ENCODE results near the gene TPSAB1. TPM values are rescaled to one million over a fixed set of nuclear protein-coding genes. Genes with fewer than 3 reads are reported as not detected.
"Not testable (repeated sequence)": the region's sequence is repeated elsewhere in the genome, so short reads cannot be mapped to it uniquely, and the experiment has no call there.

TPSAB1 gene
- total RNA-seq, 2 experiments from 2014 or later, result not detected

DNA sequence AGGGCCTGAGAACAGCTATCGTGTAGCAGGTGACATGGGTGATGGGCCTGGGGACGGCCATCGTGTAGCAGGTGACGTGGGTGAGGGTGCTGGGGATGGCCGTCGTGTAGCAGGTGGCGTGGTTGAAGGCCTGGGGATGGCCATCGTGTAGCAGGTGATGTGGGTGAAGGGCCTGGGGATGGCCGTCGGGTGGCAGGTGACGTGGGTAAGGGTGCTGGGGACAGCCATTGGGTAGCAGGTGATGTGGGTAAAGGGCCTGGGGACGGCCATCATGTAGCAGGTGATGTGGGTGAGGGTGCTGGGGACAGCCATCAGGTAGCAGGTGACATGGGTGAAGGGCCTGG, 30.8 kb downstream of the TPSAB1 start:
- TF ChIP-seq, protein P1, sequence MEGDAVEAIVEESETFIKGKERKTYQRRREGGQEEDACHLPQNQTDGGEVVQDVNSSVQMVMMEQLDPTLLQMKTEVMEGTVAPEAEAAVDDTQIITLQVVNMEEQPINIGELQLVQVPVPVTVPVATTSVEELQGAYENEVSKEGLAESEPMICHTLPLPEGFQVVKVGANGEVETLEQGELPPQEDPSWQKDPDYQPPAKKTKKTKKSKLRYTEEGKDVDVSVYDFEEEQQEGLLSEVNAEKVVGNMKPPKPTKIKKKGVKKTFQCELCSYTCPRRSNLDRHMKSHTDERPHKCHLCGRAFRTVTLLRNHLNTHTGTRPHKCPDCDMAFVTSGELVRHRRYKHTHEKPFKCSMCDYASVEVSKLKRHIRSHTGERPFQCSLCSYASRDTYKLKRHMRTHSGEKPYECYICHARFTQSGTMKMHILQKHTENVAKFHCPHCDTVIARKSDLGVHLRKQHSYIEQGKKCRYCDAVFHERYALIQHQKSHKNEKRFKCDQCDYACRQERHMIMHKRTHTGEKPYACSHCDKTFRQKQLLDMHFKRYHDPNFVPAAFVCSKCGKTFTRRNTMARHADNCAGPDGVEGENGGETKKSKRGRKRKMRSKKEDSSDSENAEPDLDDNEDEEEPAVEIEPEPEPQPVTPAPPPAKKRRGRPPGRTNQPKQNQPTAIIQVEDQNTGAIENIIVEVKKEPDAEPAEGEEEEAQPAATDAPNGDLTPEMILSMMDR (IDR thresholded peaks at IDR 0.05), result no peak
- Mint-ChIP-seq H3K36me3 (ENCODE audit: low read depth) (no peaks in the 10 kb centered on the region), H3K9me3 (no peaks in the 10 kb centered on the region), H3K27ac (no peak overlapping the region), H3K27me3 (peaks cover 14% of the 10 kb centered on the region), H3K4me1 (ENCODE audit: low read depth) (no peaks in the 10 kb centered on the region), H3K4me3 (no peak overlapping the region)
- intact Hi-C loops (cut with micrococcal nuclease), result no loop called here
- POLR2A ChIA-PET, result interaction anchor here (0.7 kb wide), 1 partner anchor 305 kb away, joined by 3 read pairs; no protein-coding TSS in a partner anchor
- DNase-seq (no peak), ATAC-seq (no peak)
- CTCF ChIA-PET, result no interaction called here

DNA sequence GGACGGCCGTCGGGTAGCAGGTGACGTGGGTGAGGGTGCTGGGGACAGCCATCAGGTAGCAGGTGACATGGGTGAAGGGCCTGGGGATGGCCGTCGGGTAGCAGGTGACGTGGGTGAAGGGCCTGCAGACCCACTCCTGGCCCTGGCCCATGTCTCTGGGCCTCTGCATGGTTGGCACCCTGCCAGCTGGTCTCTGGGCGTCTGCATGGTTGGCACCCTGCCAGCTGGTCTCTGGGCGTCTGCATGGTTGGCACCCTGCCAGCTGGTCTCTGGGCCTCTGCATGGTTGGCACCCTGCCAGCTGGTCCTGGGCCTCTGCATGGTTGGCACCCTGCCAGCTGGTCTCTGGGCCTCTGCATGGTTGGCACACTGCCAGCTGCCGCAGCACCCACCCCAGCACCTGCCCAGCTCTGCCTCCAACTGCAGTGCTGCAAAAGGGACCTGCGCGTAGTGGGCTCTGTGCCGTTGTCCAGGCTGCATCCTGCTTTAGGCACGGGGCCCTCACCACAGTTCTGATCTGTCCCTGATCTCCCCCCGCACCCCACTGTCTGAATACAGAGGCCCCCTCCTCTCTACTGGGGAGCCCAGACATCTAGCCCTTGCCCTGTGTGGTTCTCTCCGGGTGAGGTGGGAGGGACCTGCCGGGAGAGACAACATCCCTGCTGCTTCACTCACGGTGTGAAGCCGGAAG, 31.4 kb downstream of the TPSAB1 start:
- H3K9me3 Mint-ChIP-seq; H3K36me3 Mint-ChIP-seq (ENCODE audit: low read depth); H3K4me3 Mint-ChIP-seq; intact Hi-C loops (cut with micrococcal nuclease); DNase-seq; CTCF ChIA-PET; H3K27ac Mint-ChIP-seq; H3K4me1 Mint-ChIP-seq (ENCODE audit: low read depth); ATAC-seq: not testable (repeated sequence)
- peaks cover 14% of the 10 kb centered on the region for H3K27me3 Mint-ChIP-seq
- POLR2A ChIA-PET, result interaction anchor here (0.7 kb wide), 1 partner anchor 305 kb away, joined by 3 read pairs; no protein-coding TSS in a partner anchor

DNA sequence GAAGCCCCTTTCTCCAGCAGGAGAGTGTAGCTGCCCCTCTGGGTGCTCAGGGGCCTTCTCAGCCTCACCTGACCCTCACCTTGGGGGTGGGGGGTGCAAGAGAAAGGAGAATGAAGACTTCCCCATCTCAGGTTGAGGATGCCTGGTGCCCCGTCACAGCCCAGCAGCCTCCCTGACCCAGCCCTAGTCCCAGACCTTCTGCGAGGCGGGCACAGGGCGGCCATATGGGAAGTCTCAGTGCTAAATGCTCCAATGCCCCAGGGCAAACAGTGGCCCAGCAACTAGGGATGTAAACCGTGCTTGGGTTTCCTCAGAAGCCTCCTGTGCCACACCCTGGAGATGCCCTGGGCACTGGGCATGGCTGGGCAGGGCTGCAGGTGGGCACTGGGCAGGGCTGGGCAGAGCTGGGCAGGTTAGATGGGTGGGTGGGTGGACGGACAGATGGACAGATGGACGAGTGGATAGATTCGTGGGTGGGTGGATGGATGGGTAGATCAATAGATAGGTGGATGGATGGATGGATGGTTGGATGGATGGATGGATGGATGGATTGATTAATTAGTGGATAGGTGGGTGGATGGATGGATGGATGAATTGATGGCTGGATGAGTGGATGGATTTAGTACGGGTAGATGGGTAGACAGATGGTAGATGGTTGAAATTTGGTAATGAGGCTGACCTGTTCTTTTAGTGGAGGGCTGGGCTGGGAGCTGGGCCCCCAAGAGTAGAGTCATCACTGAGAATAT, 32.1 kb downstream of the TPSAB1 start:
- TF ChIP-seq, protein P1 (IDR thresholded peaks at IDR 0.05), result no peak

DNA sequence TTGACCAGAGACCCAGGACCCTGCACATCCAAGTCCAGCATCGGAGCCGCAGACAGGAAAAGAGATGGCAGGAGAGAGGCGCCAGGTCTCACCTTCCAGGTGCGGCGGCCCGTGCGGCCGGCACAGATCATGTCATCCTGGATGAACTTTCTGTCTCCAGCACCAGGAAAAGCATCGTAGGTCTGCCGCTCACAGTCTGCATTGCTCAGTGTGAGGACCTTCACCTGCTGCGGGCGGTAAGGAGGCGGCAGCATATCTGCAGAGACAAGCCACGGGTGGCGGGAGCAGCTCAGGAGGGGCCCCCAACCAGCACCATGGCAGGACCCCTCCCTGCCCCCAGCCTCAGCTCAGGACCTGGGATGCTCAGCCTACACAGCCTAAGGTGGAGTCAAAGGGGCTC, 33.3 kb downstream of the TPSAB1 start:
- Mint-ChIP-seq H3K27me3 (peaks cover 17% of the 10 kb centered on the region), H3K36me3 (ENCODE audit: low read depth) (no peaks in the 10 kb centered on the region), H3K9me3 (no peaks in the 10 kb centered on the region), H3K27ac (no peak overlapping the region), H3K4me1 (ENCODE audit: low read depth) (no peaks in the 10 kb centered on the region), H3K4me3 (no peak overlapping the region)
- ATAC-seq, result no peak
- TF ChIP-seq, protein P1 (IDR thresholded peaks at IDR 0.05), result no peak
- CTCF ChIA-PET, result no interaction called here
- POLR2A ChIA-PET, result no interaction called here
- no peak for DNase-seq
- intact Hi-C loops (cut with micrococcal nuclease), result no loop called here

More for the DNA sequence above, 32.1 kb downstream of the TPSAB1 start:
- no peak overlapping the region for H3K4me3 Mint-ChIP-seq
- no peaks in the 10 kb centered on the region for H3K4me1 Mint-ChIP-seq (ENCODE audit: low read depth)
- intact Hi-C loops (cut with micrococcal nuclease), result no loop called here
- CTCF ChIA-PET, result no interaction called here
- ATAC-seq, result no peak
- H3K9me3 Mint-ChIP-seq, result no peaks in the 10 kb centered on the region
- H3K27me3 Mint-ChIP-seq, result peaks cover 15% of the 10 kb centered on the region
- H3K36me3 Mint-ChIP-seq (ENCODE audit: low read depth), result no peaks in the 10 kb centered on the region
- no peak for DNase-seq
- POLR2A ChIA-PET, result no interaction called here
- H3K27ac Mint-ChIP-seq, result no peak overlapping the region

DNA sequence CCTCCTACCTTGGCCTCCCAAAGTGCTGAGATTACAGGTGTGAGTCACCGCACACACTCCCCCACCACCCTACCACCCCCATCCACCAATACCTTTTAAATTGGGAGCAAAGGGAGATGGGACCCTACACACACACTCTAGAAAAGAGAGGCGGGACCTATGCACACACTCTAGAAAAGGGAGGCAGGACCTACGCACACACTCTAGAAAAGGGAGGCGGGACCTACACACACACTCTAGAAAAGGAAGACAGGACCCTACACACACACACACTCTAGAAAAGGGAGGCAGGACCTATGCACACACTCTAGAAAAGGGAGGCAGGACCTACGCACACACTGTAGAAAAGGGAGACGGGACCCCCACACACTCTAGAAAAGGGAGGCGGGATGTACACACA, 34.3 kb downstream of the TPSAB1 start:
- H3K27me3 Mint-ChIP-seq, result peaks cover 17% of the 10 kb centered on the region
- intact Hi-C loops (cut with micrococcal nuclease), result no loop called here
- ChIA-PET CTCF (no interaction called here), POLR2A (no interaction called here)
- H3K4me3 Mint-ChIP-seq, result no peak overlapping the region
- no peaks in the 10 kb centered on the region for H3K9me3 Mint-ChIP-seq
- DNase-seq, result no peak
- H3K27ac Mint-ChIP-seq, result no peak overlapping the region
- H3K4me1 Mint-ChIP-seq (ENCODE audit: low read depth), result no peaks in the 10 kb centered on the region
- no peaks in the 10 kb centered on the region for H3K36me3 Mint-ChIP-seq (ENCODE audit: low read depth)
- no peak for ATAC-seq
- TF ChIP-seq, protein P1 (IDR thresholded peaks at IDR 0.05), result no peak

Measured in activated CD8-positive, alpha-beta T cell treated with anti-CD3 and anti-CD28 coated beads for 36 hours (primary cell).